ENCODE measurements around the gene KRT84.

- TF ChIP-seq, protein P1, sequence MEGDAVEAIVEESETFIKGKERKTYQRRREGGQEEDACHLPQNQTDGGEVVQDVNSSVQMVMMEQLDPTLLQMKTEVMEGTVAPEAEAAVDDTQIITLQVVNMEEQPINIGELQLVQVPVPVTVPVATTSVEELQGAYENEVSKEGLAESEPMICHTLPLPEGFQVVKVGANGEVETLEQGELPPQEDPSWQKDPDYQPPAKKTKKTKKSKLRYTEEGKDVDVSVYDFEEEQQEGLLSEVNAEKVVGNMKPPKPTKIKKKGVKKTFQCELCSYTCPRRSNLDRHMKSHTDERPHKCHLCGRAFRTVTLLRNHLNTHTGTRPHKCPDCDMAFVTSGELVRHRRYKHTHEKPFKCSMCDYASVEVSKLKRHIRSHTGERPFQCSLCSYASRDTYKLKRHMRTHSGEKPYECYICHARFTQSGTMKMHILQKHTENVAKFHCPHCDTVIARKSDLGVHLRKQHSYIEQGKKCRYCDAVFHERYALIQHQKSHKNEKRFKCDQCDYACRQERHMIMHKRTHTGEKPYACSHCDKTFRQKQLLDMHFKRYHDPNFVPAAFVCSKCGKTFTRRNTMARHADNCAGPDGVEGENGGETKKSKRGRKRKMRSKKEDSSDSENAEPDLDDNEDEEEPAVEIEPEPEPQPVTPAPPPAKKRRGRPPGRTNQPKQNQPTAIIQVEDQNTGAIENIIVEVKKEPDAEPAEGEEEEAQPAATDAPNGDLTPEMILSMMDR (conservative IDR thresholded peaks at IDR 0.05), result no peak
- no peak for TF ChIP-seq EZH2 (IDR thresholded peaks at IDR 0.05; ENCODE audit: low read depth)
These were observed 37.6 kb upstream of the KRT84 start for GRCh38 chr12:52423035-52423434.
